GM12878 (cell line): ENCODE measurements around the gene PIAS2. TPM values are rescaled to one million over a fixed set of nuclear protein-coding genes. Genes with fewer than 3 reads are reported as not detected.

Experiments
- ATAC-seq: fragments of 200-7000 bp; cut with Tn5 transposase; 3 replicates; pipeline ENCODE4 v1.9.1; 2020; ENCODE audit warnings: mild to moderate bottlenecking, moderate library complexity
- BruUV-seq: library from RNA; stranded (reverse); fragments of 400-500 nt; replicated peaks from 2 replicates; lab custom pipeline; 2021; lab: Mats Ljungman, UMichigan
- CTCF ChIA-PET: fragments of 300-600 bp; sonication (Branson Sonifier 250); formaldehyde crosslinking; extraction: SDS; loops from one replicate; lab custom pipeline; 2021; ENCODE audit warnings: inconsistent platforms; lab: Yijun Ruan, JAX
- POLR2A ChIA-PET: fragments of 350-600 bp; formaldehyde crosslinking; extraction: SDS; loops from one replicate; lab custom pipeline; 2021; ENCODE audit warnings: inconsistent platforms; lab: Charles Lee
- RAD21 ChIA-PET: fragments of 300-600 bp; sonication (Branson Sonifier 250); formaldehyde crosslinking; loops from one replicate; lab custom pipeline; 2023; ENCODE audit warnings: antibody characterized with exemption; ENCODE audit not compliant: unreplicated experiment; lab: Charles Lee
- SMC1A ChIA-PET: fragments of 300-600 bp; sonication (Branson Sonifier 250); formaldehyde crosslinking; loops from one replicate; lab custom pipeline; 2023; ENCODE audit not compliant: unreplicated experiment, uncharacterized antibody; lab: Charles Lee
- DNase-seq: peaks from one replicate; pipeline ENCODE4 v3.0.0-alpha.2; 2011; ENCODE audit warnings: low read depth, low spot score
- FAIRE-seq: peaks from 3 replicates; lab custom pipeline; 2011; peaks lifted over from hg19 to GRCh38; lab: Jason Lieb, UNC
- H2AFZ ChIP-seq: 2 replicates; pipeline ENCODE4 v1.6.0; 2011; ENCODE audit warnings: low read depth, low read length, control low read depth; ENCODE audit not compliant: control insufficient read depth
- H3K27ac ChIP-seq: 2 replicates; pipeline ENCODE4 v1.5.1; 2011; ENCODE audit warnings: control low read depth; ENCODE audit not compliant: control insufficient read depth, insufficient read depth
- H3K27me3 ChIP-seq, 2 experiments: replicated peaks in 1 of 2; 2 replicates each; pipeline versions ENCODE4 v1.6.0 to v1.6.1; 2011; ENCODE audit warnings: low read length in 1 of 2; ENCODE audit not compliant: control insufficient read depth in 2 of 2, insufficient read depth in 2 of 2
- H3K36me3 ChIP-seq, 2 experiments: 2 replicates each; pipeline ENCODE4 v1.5.1; 2011; ENCODE audit warnings: low read length in 1 of 2; ENCODE audit not compliant: control insufficient read depth in 2 of 2, insufficient read depth in 2 of 2
- H3K4me1 ChIP-seq: 2 replicates; pipeline ENCODE4 v1.6.1; 2011; ENCODE audit warnings: mild to moderate bottlenecking, low read length, moderate library complexity, mixed read lengths; ENCODE audit not compliant: control insufficient read depth, insufficient read depth
- H3K4me2 ChIP-seq: 2 replicates; pipeline ENCODE4 v1.6.0; 2011; ENCODE audit warnings: control low read depth; ENCODE audit not compliant: control insufficient read depth, insufficient read depth
- H3K4me3 ChIP-seq: fragments of 200-600 bp; sonication (generic); 2 replicates; pipeline ENCODE4 v1.5.1; 2016
- H3K79me2 ChIP-seq: 2 replicates; pipeline ENCODE4 v1.6.0; 2011; ENCODE audit warnings: low read length; ENCODE audit not compliant: control insufficient read depth, insufficient read depth
- H3K9ac ChIP-seq: 2 replicates; pipeline ENCODE4 v1.8.0; 2011; ENCODE audit warnings: low read length, control low read depth, mixed read lengths; ENCODE audit not compliant: control insufficient read depth, insufficient read depth
- H3K9me3 ChIP-seq: replicated peaks from 3 replicates; pipeline ENCODE4 v1.5.1; 2011; ENCODE audit warnings: mild to moderate bottlenecking, low read length; ENCODE audit not compliant: control insufficient read depth, insufficient read depth
- H4K20me1 ChIP-seq: 2 replicates; pipeline ENCODE4 v1.6.0; 2011; ENCODE audit not compliant: control insufficient read depth, insufficient read depth
- CEBPB ChIP-seq, 2 experiments: fragments of 150-350 bp in 1 of 2; IDR thresholded peaks; 2 replicates each; pipeline ENCODE4 v1.6.1; 2012 to 2014; ENCODE audit warnings: low read depth in 2 of 2, low read length in 2 of 2, borderline replicate concordance in 1 of 2, inconsistent platforms in 1 of 2
- EGR1 ChIP-seq, 2 experiments: IDR thresholded peaks; 1 replicate in 1 of 2; 2 replicates in 1 of 2; pipeline ENCODE4 v1.6.1; 2011 to 2012; ENCODE audit warnings: low read depth in 2 of 2, low read length in 2 of 2, borderline replicate concordance in 1 of 2, mild to moderate bottlenecking in 1 of 2, moderate library complexity in 1 of 2
- EP300 ChIP-seq, 2 experiments: fragments of 150-350 bp in 1 of 2; IDR thresholded peaks; 2 replicates each; pipeline ENCODE4 v1.6.1; 2011 to 2012; ENCODE audit warnings: low read depth in 2 of 2, low read length in 2 of 2, borderline replicate concordance in 1 of 2, improper control_type of control experiment in 1 of 2, inconsistent platforms in 1 of 2; ENCODE audit not compliant: control insufficient read depth in 1 of 2
- ETV6 ChIP-seq, 2 experiments: fragments of 450-650 bp in 1 of 2; IDR thresholded peaks in 1 of 2; conservative IDR thresholded peaks in 1 of 2; 2 replicates each; pipeline ENCODE4 v1.6.1; 2014; ENCODE audit warnings: antibody characterized with exemption in 1 of 2, borderline replicate concordance in 1 of 2, low read depth in 1 of 2, mild to moderate bottlenecking in 1 of 2, moderate library complexity in 1 of 2
- GABPA ChIP-seq: IDR thresholded peaks from 2 replicates; pipeline ENCODE4 v1.6.1; 2014; ENCODE audit warnings: antibody characterized with exemption, low read depth, mild to moderate bottlenecking, inconsistent platforms
- NFXL1 ChIP-seq: fragments of 450-650 bp; IDR thresholded peaks from 2 replicates; pipeline ENCODE4 v1.6.1; 2017; ENCODE audit warnings: antibody characterized with exemption, mild to moderate bottlenecking, borderline replicate concordance
- PAX5 ChIP-seq: IDR thresholded peaks from 2 replicates; pipeline ENCODE4 v1.6.1; 2011; ENCODE audit warnings: low read depth, low read length, borderline replicate concordance
- PAX8 ChIP-seq: fragments of 450-650 bp; IDR thresholded peaks from 2 replicates; pipeline ENCODE4 v1.6.1; 2017; ENCODE audit warnings: mild to moderate bottlenecking, moderate library complexity
- PBX3 ChIP-seq: IDR thresholded peaks from 2 replicates; pipeline ENCODE4 v1.6.1; 2011; ENCODE audit warnings: mild to moderate bottlenecking, low read depth, low read length, moderate library complexity; ENCODE audit not compliant: insufficient replicate concordance
- RAD21 ChIP-seq: IDR thresholded peaks from 2 replicates; pipeline ENCODE4 v1.6.1; 2011; ENCODE audit warnings: mild to moderate bottlenecking, low read depth, low read length, moderate library complexity; ENCODE audit not compliant: insufficient read depth
- RCOR1 ChIP-seq: conservative IDR thresholded peaks from 2 replicates; pipeline ENCODE4 v1.6.1; 2012; ENCODE audit warnings: low read depth, low read length, improper control_type of control experiment
- SRF ChIP-seq, 2 experiments: IDR thresholded peaks; 2 replicates each; pipeline ENCODE4 v1.6.1; 2011; ENCODE audit warnings: low read depth in 2 of 2, low read length in 2 of 2, mild to moderate bottlenecking in 1 of 2, moderate library complexity in 1 of 2
- ZNF622 ChIP-seq: fragments of 450-650 bp; IDR thresholded peaks from 2 replicates; pipeline ENCODE4 v1.6.1; 2017; ENCODE audit warnings: mild to moderate bottlenecking, inconsistent platforms
- ZNF687 ChIP-seq: fragments of 450-650 bp; IDR thresholded peaks from 2 replicates; pipeline ENCODE4 v1.6.1; 2017; ENCODE audit warnings: mild to moderate bottlenecking, moderate library complexity
- WGBS: methylation state at CpG from one replicate; pipeline ENCODE4 v1.1.6; 2016; ENCODE audit warnings: low lambda C conversion rate; ENCODE audit not compliant: insufficient replicate concordance, insufficient coverage; ENCODE audit errors: missing lambda C conversion rate; 5-methylcytosine and 5-hydroxymethylcytosine counted together
- in situ Hi-C: fragments of 300-500 bp; cut with MboI; formaldehyde crosslinking; loops from 9 replicates; pipeline ENCODE4 v1.14.3; 2018; ENCODE audit warnings: mixed read lengths
- intact Hi-C: fragments of 100-400 bp; cut with micrococcal nuclease; formaldehyde crosslinking; loops from one replicate; pipeline ENCODE4 v1.14.2; 2022; ENCODE audit not compliant: unreplicated experiment
- polyA plus RNA-seq, 11 experiments: library from polyadenylated mRNA; depleted of rRNA in 4 of 11; unstranded in 6 of 11; stranded (reverse) in 5 of 11; fragments of >200 nt; fragmentation: Nextera tagmentation in 4 of 11; fragmentation: Illumina TruSeq in 1 of 11; extraction: Ambion mirVana in 4 of 11; extraction: Trizol in 1 of 11; gene quantifications; 1 replicate in 1 of 11; 2 replicates in 10 of 11; pipeline versions ENCODE4 v1.2.1 to v1.2.3, GENCODE V29; 2011 to 2016; ENCODE audit warnings: inconsistent platforms in 2 of 11, missing spikeins in 2 of 11, low read depth in 1 of 11
- total RNA-seq, 4 experiments: library from RNA; depleted of rRNA in 3 of 4; stranded (reverse); fragments of >200 nt in 3 of 4; fragmentation: Illumina TruSeq in 1 of 4; extraction: Trizol in 1 of 4; gene quantifications; 2 replicates each; pipeline versions ENCODE4 v1.2.1 to v1.2.3, GENCODE V29; 2013 to 2021

PIAS2 gene
- total and polyA plus RNA-seq, 10 of the 15 experiments (the other 5 are each of a cell fraction or from before 2014, with no cell fraction given): 4.0 to 31.8 (median 22.4) TPM

- ChIA-PET CTCF (no interaction called here), POLR2A (interaction anchor here (0.5 kb wide), 1 partner anchor 65 kb away, joined by 3 read pairs; no protein-coding TSS in a partner anchor), SMC1A (interaction anchor here (1.2 to 1.8 kb wide), 4 partner anchors 20 to 158 kb away, joined by 3 to 6 read pairs (median 3); no protein-coding TSS in a partner anchor), RAD21 (no interaction called here)
- in situ Hi-C loops: no loop called here
- Histone ChIP-seq H3K9me3 (no peaks in the 10 kb centered on the region; the same call in 2 of the 3 replicates), H2AFZ (no peak overlapping the region), H3K9ac (no peak overlapping the region), H3K4me2 (no peak overlapping the region), H4K20me1 (no peaks in the 10 kb centered on the region), H3K4me3 (no peak overlapping the region), H3K36me3 (no peaks in the 10 kb centered on the region), H3K27me3 (no peaks in the 10 kb centered on the region), H3K79me2 (no peaks in the 10 kb centered on the region), H3K4me1 (no peaks in the 10 kb centered on the region), H3K27ac (no peak overlapping the region)
- intact Hi-C loops: no loop called here
- TF ChIP-seq GABPA: no peak
- TF ChIP-seq CEBPB (IDR thresholded peaks at IDR 0.05; ENCODE audit: borderline replicate concordance in 1 of 2, low read depth in 2 of 2, low read length in 2 of 2): no peak
- TF ChIP-seq PAX5: no peak
- TF ChIP-seq SRF (IDR thresholded peaks at IDR 0.05; ENCODE audit: low read depth in 2 of 2, low read length in 2 of 2): no peak
- no peak for TF ChIP-seq PBX3
- no peak for TF ChIP-seq ZNF622
- no peak for TF ChIP-seq RAD21
- no peak for TF ChIP-seq NFXL1
- no peak for TF ChIP-seq EGR1 (IDR thresholded peaks at IDR 0.05; ENCODE audit: borderline replicate concordance in 1 of 2, low read depth in 2 of 2, low read length in 2 of 2)
- no peak for TF ChIP-seq PAX8
- TF ChIP-seq RCOR1: no peak
- TF ChIP-seq ETV6 (conservative IDR thresholded peaks at IDR 0.05 in 1 of 2, IDR thresholded peaks at IDR 0.05 in 1 of 2; ENCODE audit: borderline replicate concordance in 1 of 2, low read depth in 1 of 2): no peak
- TF ChIP-seq EP300 (IDR thresholded peaks at IDR 0.05; ENCODE audit: borderline replicate concordance in 1 of 2, control insufficient read depth in 1 of 2, low read depth in 2 of 2, low read length in 2 of 2): no peak
- no peak for TF ChIP-seq ZNF687
- WGBS: 79% methylated on average over 3 of the region's 3 CpGs
- no TSS peak for BruUV-seq
- peak; percentile 36; the same call in 1 of the 3 replicates for ATAC-seq
- FAIRE-seq: no peak
- no peak for DNase-seq
These were observed 123.7 kb downstream of the PIAS2 start for GRCh38 chr18:46793565-46793964.
